GM18499 (cell line): ENCODE results near the gene NME2.
"Not testable (repeated sequence)": the region's sequence is repeated elsewhere in the genome, so short reads cannot be mapped to it uniquely, and the experiment has no call there.

Source experiments
- ATAC-seq: cut with Tn5 transposase; IDR thresholded peaks from one replicate; pipeline ENCODE4 v1.9.1; 2021; ENCODE audit warnings: moderate number of reproducible peaks; ENCODE audit not compliant: insufficient read depth, unreplicated experiment

Gene NME2

DNA sequence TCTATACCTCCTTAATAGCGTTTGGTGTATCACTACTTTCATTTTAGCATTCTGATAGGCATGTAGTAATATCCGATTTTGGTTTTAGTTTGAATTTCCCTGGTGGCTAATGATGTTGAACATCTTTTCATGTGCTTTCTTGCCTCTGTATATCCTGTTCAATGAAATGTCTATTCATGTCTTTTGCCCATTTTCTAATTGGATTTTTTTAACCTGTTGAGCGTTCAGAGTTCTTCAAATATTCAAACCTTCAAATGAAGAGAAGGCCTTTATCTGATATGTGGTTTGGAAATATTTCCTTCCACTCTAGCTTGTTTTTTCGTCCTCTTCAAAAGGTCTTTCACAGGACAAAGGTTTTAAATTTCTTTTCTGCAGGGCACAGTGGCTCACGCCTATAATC is 15.3 kb upstream of the NME2 start:
- no peak for ATAC-seq

DNA sequence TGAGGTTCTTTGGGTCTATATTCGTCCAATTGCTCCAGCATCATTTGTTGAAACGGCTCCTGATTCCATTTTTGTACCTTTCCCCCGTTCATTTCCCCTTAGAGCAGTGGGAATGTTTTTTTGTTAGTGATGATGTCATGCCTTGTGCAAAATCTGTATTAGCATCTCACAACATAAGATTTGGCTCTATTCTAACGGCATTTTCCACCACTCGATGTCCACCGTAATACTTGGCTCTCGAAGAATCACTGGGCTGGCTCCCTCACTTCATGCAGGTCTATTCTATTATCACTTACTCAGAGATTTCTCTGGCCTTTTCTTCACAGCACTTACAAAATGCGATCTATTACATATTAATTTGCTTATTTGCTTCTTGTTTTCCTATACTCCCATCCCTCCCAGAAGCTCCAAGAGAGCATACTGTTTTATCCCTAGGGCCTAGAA is 13.4 kb upstream of the NME2 start:
- ATAC-seq: no peak

DNA sequence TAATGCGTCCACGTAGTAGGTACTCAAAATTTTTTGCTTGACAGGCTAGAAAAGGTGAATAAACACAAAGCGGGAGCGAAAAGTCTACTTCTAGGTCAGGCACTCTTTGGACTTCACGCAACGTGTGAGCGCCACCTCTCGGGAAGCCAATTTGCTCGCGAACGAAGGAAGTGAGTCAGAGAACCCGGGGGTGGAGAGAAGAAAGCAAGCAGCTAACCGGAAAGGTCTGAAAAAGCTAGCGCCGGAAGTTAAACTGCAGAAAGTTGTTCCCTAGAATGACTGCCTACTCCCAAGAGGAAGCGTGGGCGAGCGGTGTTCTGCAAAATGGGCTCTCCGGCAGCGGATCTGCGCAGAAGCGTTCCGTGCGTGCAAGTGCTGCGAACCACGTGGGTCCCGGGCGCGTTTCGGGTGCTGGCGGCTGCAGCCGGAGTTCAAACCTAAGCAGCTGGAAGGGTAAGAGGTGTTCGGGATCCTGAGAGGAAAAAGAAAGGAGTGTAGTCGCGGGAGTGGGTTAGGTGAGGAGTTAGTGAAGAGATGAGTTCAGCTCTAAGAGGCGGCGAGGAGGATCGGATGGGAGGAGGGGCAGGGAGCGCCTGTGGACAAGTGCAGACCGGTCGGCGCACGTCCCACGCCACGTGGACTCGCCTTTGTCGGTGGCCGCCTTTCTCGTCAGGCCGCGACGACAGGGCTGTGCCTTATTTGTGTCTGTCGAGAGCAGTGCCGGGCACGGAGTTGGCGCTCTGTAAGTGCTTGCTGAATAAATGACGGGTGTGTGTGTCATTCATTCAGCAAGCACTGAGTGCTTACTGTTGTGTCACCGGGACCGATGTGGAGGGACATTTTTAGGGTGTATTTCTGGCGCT is 12.8 kb upstream of the NME2 start, which contains the start of gene NME1:
Gene NME1, plus strand, starts transcription at position 350 of the 863 bp plus-strand sequence. CDS start 2,096 bp downstream, outside the sequence.
- ATAC-seq: peak; percentile 89

DNA sequence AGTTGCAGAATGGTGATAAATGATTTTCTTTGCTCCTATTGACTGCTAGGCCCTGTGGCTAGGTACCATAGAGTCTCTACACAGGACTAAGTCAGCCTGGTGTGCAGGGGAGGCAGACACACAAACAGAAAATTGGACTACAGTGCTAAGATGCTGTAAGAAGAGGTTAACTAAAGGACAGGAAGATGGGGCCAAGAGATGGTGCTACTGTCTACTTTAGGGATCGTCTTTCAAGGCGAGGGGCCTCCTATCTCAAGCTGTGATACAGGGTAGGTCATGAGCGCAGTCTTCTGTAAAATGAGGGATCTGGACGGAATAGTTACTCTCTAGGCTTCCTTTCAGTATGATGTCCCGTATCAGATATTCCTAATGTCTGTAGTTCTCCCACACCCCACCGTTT is 12.0 kb upstream of the NME2 start:
- no peak for ATAC-seq

DNA sequence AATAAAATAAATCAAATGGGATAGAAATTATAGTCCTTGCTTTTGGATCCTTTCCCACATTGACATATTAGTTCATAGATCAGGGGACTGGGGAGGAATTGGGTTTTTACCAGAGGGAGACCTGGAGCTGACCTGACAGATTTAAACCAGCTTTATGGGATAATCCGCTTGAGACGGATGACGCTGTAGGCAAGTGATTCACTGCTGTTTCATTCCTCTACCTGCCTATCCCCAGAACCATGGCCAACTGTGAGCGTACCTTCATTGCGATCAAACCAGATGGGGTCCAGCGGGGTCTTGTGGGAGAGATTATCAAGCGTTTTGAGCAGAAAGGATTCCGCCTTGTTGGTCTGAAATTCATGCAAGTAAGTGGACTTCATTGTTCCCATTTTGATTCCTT is 10.8 kb upstream of the NME2 start:
- ATAC-seq: no peak

DNA sequence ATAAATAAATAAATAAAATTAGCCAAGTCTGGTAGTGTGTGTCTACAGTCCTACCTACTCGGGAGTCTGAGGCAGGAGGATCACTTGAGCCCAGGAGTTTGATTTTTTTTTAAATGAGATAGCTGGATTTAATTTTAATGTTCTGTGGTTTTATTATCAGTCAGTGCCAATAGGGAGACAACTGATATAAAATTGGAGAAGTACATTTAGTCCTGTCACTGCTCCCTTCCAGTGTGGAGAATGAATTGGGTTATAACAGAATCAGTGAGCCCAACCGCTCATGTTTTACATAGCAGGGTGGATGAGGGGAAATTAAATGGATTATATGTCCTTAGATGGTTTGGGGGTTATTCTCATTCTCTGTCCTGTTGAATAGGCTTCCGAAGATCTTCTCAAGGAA is 6.6 kb upstream of the NME2 start:
- ATAC-seq: no peak

DNA sequence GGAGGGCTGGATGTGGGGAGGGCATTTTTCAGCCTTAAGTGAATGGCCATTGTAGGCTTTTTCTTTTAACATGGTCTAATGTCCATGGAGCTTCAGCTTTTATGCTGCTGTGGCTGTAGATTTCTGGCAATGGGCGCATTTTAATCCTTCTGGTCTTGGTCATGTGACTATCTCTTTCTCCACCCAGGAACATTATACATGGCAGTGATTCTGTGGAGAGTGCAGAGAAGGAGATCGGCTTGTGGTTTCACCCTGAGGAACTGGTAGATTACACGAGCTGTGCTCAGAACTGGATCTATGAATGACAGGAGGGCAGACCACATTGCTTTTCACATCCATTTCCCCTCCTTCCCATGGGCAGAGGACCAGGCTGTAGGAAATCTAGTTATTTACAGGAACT is 4.7 kb upstream of the NME2 start:
- no peak for ATAC-seq

DNA sequence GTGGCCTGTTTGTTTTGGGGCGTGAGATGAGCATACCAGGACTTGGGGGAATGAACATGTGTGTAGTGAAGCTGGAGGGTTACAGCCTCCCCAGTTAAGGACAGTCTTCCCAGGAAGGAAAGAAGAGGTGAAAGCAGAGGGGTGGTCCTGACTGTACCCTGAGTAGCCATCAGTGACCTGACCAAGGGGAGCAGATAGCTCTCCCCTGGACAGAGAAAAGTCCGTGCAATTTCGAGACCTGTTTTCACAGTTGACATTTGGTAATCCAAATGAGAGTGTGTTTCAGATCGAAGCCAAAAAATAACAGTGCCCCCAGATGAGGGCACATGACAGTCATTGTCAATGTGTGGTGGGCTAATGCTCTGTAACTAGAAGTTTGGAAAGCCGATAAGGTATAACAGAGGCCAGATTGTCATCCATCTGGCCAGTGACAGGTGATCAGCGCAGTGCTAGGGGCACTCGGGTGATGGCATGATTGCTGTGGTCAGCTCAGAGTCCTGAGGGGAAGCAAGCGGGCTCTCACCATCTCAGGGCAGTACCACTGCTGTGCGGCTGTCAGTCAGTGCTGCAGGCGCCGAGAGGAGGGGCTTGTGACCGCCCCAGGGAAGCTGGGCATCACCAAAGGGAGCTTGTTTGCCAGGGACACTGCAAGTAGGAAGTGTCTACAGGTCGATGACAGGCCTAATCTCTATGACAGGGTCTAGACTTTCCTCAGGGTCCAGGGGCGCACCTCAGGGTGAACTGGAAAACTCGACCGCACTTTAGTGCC is 1.1 kb upstream of the NME2 start:
- no peak for ATAC-seq

DNA sequence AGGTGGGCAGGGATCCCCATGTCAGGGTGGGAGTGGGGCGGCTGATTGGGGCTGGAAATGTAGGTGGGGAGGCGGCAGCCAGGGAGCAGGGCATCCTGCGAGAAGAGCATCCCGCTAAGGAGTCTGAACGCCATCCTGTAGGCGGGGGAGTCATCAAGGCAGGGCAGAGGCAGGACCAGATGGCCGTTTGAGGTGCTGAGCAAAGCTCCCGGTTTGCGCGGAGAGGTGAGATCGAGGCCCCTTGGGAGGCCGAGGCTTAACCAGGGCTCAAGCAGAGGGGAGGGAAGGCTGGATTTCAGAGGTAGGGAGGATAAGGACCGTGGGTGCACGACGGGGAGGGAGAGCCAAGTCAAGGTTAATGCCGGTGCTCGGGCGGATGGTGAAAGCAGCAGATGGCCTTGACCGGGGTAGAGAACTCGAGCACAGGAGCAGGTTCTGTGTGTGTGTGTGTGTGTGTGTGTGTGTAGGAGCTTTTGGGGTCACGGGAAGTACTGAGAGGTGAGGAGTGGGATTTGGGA is 472 bp upstream of the NME2 start:
- ATAC-seq: no peak

DNA sequence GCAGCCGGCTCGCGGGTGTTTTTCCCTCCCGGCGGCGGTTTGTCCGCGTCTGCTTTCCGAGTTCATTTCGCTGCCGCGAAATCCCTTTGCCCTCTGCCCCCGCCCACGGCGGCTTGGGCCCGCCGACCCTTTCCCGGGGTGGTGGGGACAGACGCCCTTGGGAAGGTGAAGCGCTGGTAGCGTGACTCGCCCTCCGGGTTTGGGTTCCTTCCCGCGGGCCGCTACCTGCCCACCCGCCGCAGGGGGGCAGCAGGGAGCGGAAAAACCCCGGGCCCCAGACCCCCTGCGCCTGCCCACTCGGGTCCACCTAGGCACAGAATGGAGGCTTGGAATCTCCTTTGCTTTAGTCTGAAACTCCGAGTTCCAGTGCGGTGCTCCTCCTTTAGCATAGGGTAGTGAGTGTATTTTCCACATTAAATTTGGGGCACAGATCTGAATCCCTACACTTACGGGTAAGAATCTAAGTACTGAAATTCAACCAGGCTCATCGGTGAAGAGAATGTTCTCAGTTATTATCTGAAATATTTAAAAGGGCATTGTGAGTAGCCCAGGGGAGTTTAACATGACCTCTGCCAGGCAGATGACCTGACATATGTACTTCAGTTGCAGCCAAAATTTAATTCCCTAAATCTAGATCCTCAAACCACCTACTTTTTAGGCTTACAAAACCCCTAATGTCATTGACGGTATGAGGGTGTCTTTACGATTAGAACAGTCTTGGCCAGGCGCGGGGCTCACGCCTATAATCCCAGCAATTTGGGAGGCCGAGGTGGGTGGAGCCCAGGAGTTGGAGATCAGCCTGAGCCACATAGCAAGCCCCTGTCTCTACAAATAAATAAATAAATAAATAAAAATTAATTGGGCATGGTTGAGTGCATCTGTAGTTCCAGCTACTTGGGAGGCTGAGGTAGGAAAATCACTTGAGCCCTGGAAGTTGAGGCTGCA is 1.0 kb downstream of the NME2 start:
- peak; percentile 39 for ATAC-seq

DNA sequence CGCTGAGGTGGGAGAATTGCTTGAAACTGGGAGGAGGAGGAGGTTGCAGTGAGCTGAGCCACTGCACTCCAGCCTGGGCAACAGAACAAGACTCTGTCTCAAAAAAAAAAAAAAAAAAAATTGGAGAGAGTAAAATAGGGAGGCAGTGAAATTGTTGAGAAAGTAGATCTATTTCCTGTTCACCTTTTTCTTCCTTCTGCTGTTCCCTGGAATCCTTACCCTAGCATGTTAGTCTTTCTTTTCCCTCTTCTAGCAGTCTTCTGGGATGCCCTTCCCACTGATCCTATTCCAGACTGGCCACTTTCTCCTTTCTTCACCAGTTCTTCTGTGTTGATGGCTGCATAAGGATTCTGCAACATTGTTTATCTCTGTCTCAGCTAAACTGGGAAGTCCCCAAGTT is 3.1 kb downstream of the NME2 start:
- ATAC-seq: no peak

DNA sequence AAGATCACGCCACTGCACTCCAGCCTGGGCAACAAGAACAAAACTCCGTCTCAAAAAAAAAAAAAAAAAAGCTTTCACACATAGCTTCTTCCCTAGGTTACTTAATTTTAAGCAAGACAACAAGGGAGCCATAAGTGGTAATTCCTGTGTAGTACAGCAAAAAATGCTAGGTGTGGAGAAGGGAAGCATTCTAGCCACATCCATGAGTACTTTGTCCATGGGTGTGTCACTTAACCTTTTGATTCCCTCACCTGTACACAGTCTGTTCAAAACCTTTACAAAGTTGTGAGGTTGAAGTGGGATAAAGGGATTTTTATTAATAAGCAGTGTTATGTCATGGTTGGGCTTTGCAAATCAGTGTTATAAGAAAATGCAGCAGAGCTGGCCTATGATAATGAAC is 4.5 kb downstream of the NME2 start:
- ATAC-seq: no peak

DNA sequence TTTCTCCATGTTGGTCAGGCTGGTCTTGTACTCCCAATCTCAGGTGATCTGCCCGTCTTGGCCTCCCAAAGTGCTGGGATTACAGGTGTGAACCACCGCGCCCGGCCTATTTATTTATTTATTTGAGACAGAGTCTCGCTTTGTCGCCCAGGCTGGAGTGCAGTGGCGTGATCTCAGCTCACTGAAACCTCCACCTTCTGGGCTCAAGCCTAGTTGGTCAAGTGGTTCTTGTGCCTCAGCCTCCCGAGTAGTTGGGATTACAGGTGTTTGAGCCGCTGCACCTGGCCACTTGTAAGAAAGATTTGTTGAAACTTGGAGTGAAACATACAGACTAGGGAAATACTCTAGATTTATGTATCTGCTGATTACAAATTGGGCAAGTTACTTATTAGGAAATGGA is 5.8 kb downstream of the NME2 start:
- ATAC-seq: not testable (repeated sequence)

DNA sequence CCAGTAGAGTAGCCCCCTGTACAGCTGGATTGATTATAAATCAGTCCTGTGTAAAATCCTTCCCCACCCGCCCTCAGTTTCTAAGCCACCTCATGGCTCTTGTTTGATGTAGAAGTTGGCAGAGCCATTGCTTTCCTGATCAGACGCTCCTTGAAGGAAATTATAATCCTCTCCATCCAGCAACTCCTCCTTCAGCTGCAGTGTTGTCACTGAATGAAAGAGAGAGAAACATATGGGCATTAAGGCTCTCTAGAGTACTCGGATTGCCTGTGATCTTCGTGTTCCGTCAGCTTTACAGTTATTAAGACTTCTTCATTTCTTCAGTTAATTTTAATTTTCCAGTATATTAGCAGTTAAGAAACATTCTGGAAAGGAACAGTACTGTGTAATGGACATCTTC is 14.3 kb downstream of the NME2 start:
- ATAC-seq: no peak

DNA sequence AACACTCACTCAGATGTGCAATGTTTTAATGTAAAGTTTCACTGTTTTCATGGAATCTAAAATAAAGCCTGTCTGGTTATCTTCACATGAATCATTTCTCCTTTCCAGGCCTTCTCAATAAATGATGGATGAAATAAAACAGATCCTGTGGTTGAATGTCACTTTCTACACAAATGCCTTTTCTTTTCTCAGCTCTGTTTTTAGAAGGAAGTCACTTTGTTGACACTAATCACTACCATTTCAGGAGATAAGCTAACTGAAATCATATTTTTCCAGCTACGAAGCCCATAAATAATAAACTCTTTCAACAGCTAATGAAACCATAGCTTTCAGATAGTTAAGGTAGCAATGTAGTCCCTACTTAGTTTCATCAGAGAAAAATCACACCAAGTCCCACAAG is 17.9 kb downstream of the NME2 start:
- ATAC-seq: no peak

DNA sequence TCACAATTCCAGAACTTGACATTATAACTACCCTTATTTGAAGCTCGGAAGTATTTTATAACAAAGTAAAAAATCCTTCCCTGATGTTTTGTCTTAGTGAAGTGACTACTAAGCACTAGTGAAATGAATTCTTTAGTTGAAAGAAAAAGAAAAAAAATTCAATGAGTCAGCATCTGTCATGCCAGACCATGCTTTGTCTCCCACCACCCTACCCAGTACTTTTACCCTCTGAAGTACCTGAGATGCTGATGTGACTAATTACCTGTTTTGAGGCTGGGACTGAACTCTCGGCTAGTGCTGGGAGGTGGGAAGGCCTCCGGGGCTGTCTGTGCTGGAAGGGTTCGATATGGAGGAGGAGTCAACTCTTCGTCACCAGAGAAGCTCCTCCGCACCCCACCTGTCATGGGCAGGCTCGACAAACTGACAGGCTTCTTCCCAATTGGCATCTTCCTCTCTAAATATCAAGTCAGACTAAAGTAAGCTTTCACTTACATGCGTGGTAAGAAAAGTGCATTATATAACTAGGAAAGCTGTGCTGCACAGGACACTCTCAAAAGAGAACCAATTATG is 19.6 kb downstream of the NME2 start:
- ATAC-seq: no peak

DNA sequence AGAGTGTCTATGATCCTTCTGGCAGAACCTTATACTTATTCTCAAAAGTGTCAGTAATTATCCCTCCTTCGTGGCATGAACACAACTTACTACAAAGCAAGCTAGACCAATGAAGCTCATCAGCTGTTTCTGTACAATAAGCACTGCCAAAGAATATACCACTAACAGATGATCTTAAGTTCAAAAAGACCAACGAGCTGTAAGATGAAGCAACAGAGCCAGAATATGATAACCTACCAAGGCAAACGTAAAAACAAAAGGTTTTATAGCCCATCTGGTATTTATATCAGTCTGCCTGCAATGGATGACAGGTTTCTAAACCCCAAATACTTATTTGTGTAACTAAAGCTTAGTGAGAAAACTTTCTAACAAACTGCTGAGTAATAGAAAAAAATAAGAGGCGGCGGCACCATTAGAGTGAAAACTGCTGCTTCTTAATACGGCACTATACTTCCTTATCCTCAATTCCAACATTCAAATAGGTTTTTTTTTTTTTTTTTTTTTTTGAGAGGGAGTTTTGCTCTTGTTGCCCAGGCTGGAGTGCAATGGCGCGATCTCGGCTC is 22.1 kb downstream of the NME2 start:
- no peak for ATAC-seq

DNA sequence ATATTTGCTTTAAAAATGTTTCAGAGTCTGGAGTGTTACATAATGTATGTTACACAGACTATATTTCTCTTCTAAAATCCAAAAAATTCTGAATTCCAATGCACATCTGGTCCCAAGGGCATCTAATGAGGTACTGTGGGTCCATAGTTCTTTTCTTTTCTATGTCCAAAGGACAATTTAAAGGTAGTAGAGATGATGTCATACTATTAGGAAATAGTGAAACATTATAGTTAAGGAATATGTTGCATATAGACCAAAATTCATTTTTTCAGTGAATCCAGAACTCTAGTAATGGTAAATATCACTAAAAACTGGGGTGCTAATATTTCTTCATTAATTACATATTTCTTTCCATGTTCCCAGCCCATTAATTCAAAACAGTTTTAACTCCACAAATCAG is 23.0 kb downstream of the NME2 start:
- no peak for ATAC-seq

DNA sequence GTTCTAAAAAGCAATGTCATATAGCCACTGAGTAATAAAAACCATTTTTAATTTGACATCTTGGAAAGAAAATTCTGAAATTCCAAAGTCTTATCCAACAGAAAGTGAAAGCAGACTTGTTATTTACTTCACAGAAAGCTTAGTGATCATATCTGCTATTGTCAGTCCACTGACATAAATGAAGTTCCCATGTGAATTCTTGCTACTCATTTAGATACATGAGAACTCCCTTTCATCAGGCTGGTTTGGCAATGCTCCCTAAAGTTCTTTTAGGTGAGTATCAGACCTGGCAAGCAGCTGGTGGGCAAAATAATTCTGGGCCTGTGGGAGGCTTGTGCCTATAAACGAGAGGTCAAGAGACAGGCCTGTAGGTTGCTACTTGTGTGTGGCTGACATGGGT is 23.4 kb downstream of the NME2 start:
- ATAC-seq: no peak

DNA sequence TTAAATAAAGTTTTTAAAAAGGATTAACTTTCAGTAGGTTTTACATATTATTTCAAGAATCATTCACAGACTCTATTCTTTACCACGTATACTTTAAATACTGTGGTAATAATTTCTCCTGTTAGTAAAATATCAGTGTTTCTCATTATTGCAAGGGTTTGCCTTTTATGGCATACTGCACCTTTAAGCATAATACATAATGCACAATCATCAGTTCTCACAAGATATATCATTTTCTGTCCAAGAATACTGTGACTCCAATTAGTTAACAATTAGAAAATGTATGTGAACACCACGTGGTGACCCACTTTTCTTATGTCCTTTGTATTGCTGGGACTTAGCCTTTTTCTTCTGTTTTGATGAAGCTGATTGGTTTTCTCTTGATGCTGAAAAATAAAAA is 25.7 kb downstream of the NME2 start:
- no peak for ATAC-seq
